ENCODE measurements around the gene URI1.

Gene URI1

DNA sequence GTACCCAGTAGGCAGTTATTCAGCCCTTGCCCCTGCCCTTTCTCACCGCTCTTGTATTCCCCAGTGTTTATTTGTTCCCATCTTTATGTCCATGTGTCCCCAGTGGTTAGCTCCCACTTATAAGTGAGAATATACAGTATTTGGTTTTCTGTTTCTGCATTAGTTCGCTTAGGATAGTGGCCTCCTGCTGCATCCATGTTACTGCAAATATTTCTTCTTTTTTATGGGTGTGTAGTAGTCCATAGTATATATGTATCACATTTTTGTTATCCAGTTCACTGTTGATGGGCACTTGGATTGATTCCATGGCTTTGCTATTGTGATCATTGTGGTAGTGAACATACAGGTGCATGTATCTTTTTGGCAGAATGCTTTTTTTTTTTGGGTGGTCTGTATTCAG, 32.7 kb downstream of the URI1 start:
- TF ChIP-seq, protein P1, sequence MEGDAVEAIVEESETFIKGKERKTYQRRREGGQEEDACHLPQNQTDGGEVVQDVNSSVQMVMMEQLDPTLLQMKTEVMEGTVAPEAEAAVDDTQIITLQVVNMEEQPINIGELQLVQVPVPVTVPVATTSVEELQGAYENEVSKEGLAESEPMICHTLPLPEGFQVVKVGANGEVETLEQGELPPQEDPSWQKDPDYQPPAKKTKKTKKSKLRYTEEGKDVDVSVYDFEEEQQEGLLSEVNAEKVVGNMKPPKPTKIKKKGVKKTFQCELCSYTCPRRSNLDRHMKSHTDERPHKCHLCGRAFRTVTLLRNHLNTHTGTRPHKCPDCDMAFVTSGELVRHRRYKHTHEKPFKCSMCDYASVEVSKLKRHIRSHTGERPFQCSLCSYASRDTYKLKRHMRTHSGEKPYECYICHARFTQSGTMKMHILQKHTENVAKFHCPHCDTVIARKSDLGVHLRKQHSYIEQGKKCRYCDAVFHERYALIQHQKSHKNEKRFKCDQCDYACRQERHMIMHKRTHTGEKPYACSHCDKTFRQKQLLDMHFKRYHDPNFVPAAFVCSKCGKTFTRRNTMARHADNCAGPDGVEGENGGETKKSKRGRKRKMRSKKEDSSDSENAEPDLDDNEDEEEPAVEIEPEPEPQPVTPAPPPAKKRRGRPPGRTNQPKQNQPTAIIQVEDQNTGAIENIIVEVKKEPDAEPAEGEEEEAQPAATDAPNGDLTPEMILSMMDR (IDR thresholded peaks at IDR 0.05; ENCODE audit: low read length) = no peak
- TF ChIP-seq EZH2 (IDR thresholded peaks at IDR 0.05; ENCODE audit: borderline replicate concordance, low read length) = no peak
- Histone ChIP-seq H3K9me2 (ENCODE audit: low read depth, low read length) (no peaks in the 10 kb centered on the region), H3K9ac (ENCODE audit: low read length) (no peak overlapping the region), H2AFZ (ENCODE audit: low read length) (no peak overlapping the region), H3K4me3 (ENCODE audit: low read depth, low read length, poor library complexity, severe bottlenecking) (no peak overlapping the region), H3K4me1 (ENCODE audit: insufficient read depth, low read length, severe bottlenecking) (no peaks in the 10 kb centered on the region), H3K4me2 (ENCODE audit: low read length) (no peak overlapping the region), H3K79me2 (ENCODE audit: insufficient read depth, low read length) (peaks cover 100% of the 10 kb centered on the region), H3F3A (ENCODE audit: insufficient read depth, low read length) (no peaks in the 10 kb centered on the region), H4K20me1 (ENCODE audit: insufficient read depth, low read length) (no peaks in the 10 kb centered on the region), H3K27me3 (ENCODE audit: insufficient read depth, low read length) (no peaks in the 10 kb centered on the region), H3K9me3 (ENCODE audit: low read length) (peaks cover 15% of the 10 kb centered on the region), H3K27ac (ENCODE audit: low read depth, low read length, poor library complexity, severe bottlenecking) (no peak overlapping the region), H3K36me3 (ENCODE audit: insufficient read depth, low read length) (peaks cover 13% of the 10 kb centered on the region)

DNA sequence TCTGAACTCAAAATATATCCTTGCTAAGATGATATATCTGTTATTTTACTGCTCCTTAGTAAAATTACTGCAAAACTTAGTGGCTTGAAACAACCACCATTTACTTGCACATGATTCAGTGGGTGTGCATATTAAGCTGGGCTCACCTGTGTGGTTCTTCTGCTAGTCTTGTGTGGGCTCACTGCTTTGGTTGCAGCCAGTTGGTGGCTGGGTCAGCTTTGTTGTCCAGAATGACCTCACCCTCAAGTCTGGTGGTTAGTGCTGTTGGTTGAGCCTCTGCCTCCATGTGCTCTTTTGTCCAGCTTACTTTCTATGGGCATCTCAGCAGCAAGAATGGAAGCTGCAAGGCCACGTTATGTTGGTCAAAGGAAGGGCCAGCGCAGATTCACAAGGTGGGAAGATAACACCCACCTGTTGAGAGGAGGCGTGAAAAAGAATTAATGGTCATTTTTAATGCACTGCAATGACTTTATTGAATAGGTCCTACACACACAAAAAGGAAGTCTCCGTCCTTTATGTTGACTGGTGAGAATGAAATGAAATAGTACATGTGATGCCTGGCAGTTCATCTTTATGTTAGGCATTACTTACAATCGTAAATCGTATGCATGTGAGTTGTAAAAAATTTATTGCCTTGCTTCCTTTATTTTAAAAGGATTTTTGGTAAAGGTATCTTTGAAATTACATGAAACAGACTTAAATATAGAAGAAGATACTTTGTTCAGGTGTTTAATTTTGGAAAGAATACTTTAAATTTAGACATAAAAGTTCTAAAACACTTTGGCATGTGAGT, 34.3 kb downstream of the URI1 start:
- Histone ChIP-seq H3K9me2 (ENCODE audit: low read depth, low read length) (no peaks in the 10 kb centered on the region), H3K4me2 (ENCODE audit: low read length) (no peak overlapping the region), H2AFZ (ENCODE audit: low read length) (no peak overlapping the region), H3K27me3 (ENCODE audit: insufficient read depth, low read length) (no peaks in the 10 kb centered on the region), H3K27ac (ENCODE audit: low read depth, low read length, poor library complexity, severe bottlenecking) (no peak overlapping the region), H3K4me1 (ENCODE audit: insufficient read depth, low read length, severe bottlenecking) (no peaks in the 10 kb centered on the region), H3K9me3 (ENCODE audit: low read length) (peaks cover 15% of the 10 kb centered on the region), H3K36me3 (ENCODE audit: insufficient read depth, low read length) (peaks cover 13% of the 10 kb centered on the region), H3K79me2 (ENCODE audit: insufficient read depth, low read length) (peaks cover 96% of the 10 kb centered on the region), H4K20me1 (ENCODE audit: insufficient read depth, low read length) (no peaks in the 10 kb centered on the region), H3K9ac (ENCODE audit: low read length) (no peak overlapping the region), H3F3A (ENCODE audit: insufficient read depth, low read length) (no peaks in the 10 kb centered on the region), H3K4me3 (ENCODE audit: low read depth, low read length, poor library complexity, severe bottlenecking) (no peak overlapping the region)
- TF ChIP-seq, protein P1 (IDR thresholded peaks at IDR 0.05; ENCODE audit: low read length) = no peak
- no peak for TF ChIP-seq EZH2 (IDR thresholded peaks at IDR 0.05; ENCODE audit: borderline replicate concordance, low read length)

DNA sequence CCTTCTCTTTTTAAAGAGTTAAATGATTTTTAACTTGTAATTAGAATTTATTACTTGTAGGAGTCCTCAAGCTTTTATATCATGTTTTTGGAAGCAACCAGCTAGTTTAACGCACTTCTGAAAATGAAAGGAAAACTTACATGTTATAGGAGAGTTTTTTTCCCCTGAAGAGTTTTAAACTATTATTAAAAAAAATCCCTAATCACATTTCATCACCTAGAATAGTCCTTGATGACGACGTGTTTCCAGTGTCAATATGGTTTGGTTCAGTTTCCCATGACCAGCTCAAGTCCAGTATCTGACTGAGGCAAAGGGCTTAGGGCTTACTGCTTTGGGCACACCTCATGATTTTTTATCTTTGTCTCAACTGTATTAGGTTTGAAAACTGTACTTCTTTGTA, 36.0 kb downstream of the URI1 start:
- no peak overlapping the region for H2AFZ ChIP-seq (ENCODE audit: low read length)
- no peak overlapping the region for H3K4me2 ChIP-seq (ENCODE audit: low read length)
- H3K27me3 ChIP-seq (ENCODE audit: insufficient read depth, low read length) = no peaks in the 10 kb centered on the region
- H3K4me1 ChIP-seq (ENCODE audit: insufficient read depth, low read length, severe bottlenecking) = no peaks in the 10 kb centered on the region
- H3K36me3 ChIP-seq (ENCODE audit: insufficient read depth, low read length) = peaks cover 13% of the 10 kb centered on the region
- H3K27ac ChIP-seq (ENCODE audit: low read depth, low read length, poor library complexity, severe bottlenecking) = no peak overlapping the region
- no peaks in the 10 kb centered on the region; the same call in 1 of the 2 replicates for H3F3A ChIP-seq (ENCODE audit: insufficient read depth, low read length)
- H3K9ac ChIP-seq (ENCODE audit: low read length) = no peak overlapping the region
- peaks cover 96% of the 10 kb centered on the region for H3K79me2 ChIP-seq (ENCODE audit: insufficient read depth, low read length)
- peaks cover 13% of the 10 kb centered on the region for H3K9me3 ChIP-seq (ENCODE audit: low read length)
- H3K9me2 ChIP-seq (ENCODE audit: low read depth, low read length) = no peaks in the 10 kb centered on the region
- H4K20me1 ChIP-seq (ENCODE audit: insufficient read depth, low read length) = no peaks in the 10 kb centered on the region
- no peak overlapping the region for H3K4me3 ChIP-seq (ENCODE audit: low read depth, low read length, poor library complexity, severe bottlenecking)
- no peak for TF ChIP-seq EZH2 (IDR thresholded peaks at IDR 0.05; ENCODE audit: borderline replicate concordance, low read length)
- TF ChIP-seq, protein P1 (IDR thresholded peaks at IDR 0.05; ENCODE audit: low read length) = no peak
